Activated CD8-positive, alpha-beta memory T cell treated with anti-CD3 and anti-CD28 coated beads, Interleukin-2, amount 50 U/mL, for 48 hours (primary cell): ENCODE results near the gene OR51B4.
"Not testable (repeated sequence)": the region's sequence is repeated elsewhere in the genome, so short reads cannot be mapped to it uniquely, and the experiment has no call there.

Source experiments
- DNase-seq: peaks from one replicate; pipeline ENCODE4 v3.0.0-alpha.2; 2020

OR51B4 gene, protein sequence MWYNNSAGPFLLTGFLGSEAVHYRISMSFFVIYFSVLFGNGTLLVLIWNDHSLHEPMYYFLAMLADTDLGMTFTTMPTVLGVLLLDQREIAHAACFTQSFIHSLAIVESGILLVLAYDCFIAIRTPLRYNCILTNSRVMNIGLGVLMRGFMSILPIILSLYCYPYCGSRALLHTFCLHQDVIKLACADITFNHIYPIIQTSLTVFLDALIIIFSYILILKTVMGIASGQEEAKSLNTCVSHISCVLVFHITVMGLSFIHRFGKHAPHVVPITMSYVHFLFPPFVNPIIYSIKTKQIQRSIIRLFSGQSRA

DNA sequence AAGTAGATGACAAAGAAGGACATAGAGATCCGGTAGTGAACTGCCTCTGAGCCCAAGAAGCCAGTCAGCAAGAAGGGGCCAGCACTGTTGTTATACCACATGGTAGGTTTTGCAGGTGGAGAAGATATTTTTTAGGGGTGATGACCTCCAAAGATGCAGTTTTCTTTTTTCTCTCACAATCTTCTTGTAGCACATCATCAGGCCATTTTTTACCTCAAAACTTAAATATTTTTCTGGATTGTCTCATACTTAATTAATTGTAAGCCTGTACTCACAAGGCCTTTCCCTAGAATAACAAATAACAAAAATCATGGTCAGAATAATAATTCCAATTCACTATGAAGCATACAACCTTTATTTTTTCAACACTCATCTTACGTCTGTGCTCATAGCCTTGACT, at the start of gene OR51B4:
OR51B4 (minus strand) TSS at position 101 of the 400 bp plus-strand sequence; CDS start at position 101, 0 bp downstream.
- DNase-seq = no peak

DNA sequence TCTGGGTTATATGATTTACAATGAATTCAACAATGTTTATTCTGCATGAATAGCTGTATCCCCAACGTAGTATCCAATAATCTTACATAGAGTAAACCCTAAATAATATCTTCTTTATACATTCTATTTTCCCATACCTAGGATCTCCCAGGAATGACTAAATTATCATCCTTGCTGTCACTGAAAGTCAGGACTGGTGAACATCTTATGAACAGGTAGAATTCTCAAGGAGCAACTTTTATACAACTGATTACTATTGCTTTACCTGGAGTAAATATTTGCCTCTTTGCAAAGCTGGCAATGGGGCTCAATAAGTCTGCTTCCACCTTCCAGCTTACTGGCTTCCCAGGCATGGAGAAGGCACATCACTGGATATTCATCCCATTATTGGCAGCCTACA, 49.5 kb upstream of the OR51B4 start, which contains the start of gene OR51B6:
OR51B6 (plus strand) TSS at position 301 of the 400 bp plus-strand sequence; CDS start at position 301, 0 bp downstream.
- DNase-seq = no peak

DNA sequence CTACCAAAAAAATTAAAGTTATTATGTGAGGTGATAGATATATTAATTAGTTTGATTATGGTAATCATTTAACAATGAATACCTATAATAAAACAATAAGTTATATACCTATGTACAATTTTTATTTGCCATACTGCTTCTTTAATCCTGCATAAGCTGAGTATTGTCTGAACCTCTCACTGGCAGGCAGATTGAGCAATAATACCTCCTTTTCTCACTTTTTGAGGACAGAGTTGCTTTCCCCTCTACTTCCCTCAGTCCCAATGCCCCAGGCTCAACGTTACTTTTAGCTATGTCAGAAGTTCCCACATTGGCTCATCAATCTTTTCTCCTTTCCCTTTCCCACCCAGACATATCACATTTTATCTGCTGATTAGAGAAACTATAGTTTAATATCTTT, 47.8 kb upstream of the OR51B4 start:
- DNase-seq = no peak

DNA sequence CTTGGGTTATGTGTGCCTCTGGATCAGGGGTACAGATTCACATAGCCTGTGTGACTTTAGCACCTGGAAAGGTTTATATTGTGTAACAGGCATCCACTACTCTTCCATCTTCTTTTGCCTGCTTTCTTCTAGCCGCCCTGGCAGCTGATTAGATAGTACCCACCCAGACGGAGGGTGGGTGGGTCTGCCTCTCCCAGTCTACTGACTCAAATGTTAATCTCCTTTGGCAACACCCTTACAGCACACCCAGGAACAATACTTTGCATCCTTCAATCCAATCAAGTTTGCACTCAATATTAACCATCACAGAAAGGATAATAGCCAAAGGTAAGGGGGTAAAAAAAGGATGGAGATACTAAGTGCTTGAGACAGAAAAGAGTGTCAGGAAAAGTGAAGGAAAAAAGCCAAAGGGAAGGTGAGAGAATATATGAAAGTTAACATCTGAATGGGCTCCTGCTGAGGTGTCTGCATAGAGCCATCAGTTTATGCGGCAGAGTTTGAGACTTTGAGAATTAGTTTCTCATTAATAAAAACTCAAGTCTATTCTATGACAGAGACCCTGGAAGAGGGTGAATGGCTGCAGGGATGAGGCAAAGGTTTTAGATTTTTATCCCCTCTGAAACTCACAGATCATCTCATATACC, 46.9 kb upstream of the OR51B4 start:
- no peak for DNase-seq

DNA sequence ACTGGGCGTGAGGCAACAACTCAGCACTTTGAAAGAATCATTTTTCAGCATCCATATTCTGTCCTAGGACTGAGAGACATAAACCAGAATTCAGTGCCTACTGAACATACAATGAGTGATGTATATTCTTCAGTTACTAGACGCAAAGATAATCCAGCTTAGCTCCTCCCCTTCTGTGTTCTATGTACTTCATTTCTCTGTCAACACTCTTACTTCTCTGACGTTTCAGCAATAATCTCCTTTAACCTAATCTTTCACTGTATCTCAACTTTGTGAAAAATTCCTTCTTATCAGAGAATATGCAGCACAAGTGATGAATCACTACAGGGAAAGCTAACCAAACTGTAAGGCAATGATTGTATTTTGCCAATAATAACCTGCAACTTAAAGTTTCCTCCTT, 44.1 kb upstream of the OR51B4 start:
- DNase-seq = no peak

DNA sequence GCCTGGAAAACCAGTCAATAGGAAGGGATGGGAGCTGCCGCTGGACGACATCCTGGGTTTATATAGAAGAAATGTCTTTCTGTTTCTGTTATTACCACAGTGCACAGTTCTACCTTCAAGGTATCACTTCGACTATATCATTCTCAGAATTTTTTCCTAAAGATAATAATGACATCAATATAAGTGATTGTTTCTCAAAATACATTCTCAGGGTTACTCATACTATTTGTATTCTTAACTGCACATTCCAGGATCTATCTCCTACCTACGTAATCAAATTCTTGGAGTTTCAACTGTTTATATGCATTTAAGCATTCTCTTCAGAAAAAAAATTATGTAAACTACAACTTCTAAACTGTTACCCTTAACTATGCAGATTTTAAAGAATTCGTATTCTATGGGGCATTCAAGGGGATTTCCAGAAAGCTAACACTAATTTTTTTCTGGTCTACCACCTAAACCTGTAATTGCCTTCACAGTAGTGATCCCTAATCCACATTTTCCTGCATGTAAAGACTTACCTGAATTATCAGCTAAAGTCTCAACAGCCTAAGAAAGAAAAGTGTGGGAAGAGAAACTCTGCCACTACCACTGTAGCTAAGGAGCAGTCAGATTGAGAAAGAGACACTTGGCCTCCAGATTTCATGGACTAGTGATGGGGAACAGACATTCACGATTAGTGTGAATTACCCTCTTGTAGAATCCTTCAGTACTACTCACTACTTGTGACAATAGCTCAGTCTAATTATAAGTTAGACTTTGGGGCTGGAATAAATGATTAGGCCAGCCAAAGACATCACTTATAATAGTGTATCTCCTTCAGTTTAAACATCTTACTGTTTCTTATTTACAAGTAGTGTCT, 42.0 kb upstream of the OR51B4 start, which contains the start of gene OR51B5:
OR51B5 (minus strand) TSS at position 51 of the 862 bp plus-strand sequence; CDS start at position 51, 0 bp downstream.
- no peak for DNase-seq

DNA sequence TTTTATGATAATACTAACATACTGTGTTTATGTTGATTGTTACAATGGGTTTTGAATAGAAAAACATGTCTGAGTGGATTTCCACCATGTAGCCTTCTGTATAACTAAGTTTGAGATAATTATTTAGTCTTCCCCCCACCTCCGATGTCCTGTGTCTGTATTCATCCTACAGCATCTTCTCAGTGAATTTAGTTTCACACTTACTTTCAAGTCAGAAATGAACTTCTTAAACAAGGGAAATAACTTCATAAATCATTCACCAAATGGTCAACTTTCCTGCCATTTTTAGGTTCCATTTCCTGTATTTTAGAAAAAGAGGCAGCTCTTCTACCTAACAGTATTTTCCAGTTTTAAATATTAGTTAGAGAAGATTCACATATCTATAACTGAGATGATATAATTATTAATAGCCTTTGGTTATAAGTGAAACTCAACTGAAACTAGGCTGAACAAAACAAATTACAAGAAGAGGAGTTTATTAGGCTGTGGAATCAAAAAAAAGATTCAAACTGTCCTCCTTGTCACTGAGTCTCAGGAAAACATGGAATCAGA, 38.1 kb upstream of the OR51B4 start:
- no peak for DNase-seq

DNA sequence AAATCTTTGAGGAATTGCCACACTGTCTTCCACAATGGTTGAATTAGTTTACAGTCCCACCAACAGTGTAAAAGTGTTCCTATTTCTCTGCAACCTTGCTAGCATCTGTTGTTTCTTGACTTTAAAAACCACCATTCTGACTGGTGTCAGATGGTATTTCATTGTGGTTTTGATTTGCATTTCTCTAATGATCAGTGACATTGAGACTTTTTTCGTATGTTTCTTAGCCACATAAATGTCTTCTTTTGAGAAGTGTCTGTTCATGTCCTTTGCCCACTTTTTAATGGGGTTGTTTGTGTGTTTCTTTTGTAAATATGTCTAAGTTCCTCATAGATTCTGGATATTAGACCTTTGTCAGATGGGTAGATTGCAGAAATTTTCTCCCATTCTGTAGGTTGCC, 35.5 kb upstream of the OR51B4 start:
- not testable (repeated sequence) for DNase-seq

DNA sequence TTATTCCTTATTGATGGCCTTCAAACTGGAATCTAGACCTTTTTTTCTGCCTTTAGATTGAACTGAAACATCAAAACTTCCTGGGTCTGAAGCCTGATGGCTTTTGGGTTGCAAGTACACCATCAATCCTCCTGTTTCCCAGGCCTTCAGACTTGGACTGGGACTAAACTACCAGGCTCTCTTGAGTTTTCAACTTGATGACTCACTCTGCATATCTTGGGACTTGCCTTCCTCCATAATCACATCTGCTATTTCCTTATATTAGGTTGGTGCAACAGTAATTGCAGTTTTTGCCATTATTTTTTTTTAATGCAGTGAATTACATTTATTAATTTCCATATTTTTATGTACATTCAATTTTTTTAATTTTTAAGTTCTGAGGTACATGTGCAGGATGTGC, 34.6 kb upstream of the OR51B4 start:
- no peak for DNase-seq

DNA sequence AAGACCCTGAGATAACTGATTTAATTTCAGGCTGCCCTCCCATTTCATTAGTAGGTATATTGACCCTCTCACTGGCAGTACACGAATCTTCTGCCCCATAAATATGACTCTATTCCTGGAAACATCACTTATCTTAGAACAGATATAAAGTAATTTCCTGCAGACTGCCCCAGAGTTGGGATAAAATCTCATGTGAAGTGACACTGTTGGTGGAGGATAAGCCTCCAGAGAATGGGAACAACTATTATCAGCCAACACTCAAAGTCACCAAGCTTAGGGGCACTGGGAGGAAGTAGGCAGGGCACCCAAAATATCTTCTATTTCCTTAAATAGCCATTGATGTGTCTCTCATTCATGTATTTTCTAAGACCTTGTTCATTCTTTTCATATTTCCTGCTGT, 33.4 kb upstream of the OR51B4 start:
- no peak for DNase-seq

DNA sequence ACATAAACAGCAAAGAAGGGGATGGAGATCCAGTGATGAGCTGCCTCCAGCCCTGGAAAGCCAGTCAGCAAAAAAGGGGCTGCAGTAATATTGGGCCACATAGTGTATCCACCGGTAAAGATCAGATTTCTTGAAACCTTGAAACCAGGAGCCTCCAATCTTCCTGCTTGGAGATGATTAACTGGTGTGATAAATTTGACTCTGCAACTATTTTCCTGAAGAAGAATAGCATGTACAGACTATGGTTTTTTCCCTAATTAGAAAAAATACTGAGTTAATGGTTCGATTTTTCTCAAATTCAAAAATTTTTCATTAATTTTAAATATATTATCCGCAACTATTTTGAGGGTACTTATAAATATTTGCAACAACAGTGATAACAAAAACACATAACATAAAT, 22.5 kb upstream of the OR51B4 start, which contains the start of gene OR51B2:
OR51B2 (minus strand) TSS at position 101 of the 400 bp plus-strand sequence; CDS start at position 101, 0 bp downstream.
- DNase-seq = no peak

DNA sequence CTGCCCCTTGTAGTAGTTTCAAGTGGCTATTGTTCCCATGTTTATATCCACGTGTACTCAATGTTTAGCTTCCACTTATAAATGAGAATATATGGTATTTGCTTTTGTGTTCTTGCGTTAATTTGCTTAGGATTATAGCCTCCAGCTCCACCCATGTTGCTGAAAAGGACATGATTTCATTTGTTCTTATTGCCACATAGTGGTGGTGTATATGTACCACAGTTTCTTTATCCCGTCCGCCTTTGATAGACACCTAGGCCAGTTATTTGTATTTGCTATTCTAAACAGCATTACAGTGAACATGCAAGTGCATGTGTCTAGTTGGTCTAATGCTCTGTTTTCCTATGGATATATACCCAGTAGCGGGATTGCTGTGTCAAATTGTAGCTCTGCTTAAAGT, 15.5 kb upstream of the OR51B4 start:
- DNase-seq = no peak

DNA sequence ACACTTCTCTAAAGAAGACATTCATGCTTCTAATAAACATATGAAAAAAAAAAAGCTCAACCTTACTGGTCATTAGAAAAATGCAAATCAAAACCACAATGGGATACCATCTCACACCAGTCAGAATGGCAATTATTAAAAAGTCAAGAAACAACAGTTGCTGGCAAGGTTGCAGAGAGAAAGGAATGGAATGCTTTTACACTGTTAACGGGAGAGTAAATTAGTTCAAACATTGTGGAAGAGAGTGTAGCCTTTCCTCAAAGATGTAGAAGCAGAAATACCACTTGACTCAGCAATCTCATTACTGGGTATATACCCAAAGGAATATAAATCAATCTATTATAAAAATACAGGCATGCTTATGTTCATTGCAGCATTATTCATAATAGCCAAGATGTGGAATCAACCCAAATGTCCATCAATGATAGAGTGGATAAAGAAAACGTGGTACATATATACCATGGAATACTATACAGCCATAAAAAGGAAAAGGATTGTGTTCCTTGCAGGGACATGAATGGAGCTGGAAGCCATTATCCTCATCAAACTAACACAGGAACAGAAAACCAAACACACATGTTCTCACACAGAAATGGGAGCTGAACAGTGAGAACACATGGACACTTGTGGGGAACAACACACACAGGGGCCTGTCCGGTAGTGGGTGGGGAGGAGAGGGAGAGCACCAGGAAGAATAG, 11.7 kb upstream of the OR51B4 start:
- DNase-seq = not testable (repeated sequence)

DNA sequence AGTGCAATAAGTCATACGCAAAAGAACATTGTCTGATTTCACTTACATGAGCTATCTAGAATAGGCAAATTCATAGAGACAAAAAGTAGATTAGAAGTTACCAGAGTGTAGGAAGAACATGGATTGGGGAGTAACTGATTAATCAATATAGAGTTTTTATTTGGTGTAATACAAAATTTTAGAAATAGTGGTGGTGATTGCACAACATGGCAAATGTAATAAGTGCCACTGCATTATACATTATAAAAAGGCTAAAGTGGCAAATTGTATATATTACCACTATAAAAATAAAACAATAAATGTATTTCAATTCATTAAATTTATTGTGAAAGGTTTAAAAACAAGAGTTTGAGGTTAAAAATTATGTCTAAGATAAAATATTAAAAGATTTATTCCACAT, 8.7 kb upstream of the OR51B4 start:
- DNase-seq = no peak

DNA sequence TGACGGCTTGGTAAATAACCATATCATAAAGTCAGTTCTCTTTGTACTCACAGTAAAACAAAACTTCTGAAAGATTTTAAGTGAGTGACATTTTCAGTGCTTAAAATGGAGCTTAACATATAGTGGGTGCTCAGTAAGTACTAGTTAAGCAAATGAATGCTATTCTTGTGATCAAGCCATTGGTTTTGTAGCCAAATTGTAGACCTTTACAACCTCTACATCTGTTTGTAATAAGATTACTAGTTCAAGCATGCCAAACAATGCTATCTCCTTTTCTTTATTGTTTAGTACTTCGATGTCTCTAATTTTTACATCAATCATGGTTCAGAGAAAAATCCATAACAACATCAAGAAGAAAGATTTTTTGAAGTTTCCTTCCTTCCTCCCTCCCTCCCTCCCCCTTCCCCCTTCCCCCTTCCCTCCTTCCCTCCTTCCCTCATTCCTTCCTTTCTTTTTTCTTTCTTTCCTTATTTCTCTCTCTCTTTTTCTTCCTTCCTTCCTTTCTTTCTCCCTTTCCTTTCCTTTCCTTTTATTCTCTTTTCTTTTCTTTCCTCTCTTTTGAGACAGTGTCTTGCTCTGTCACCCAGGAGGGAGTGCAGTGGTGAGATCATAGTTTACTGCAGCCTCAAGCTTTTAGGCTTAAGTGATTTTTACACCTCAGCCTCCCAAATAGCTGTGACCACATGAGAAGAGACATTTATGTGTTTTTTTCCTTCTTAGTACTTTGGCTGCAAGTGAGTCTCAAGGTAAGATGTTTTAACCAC, 5.7 kb upstream of the OR51B4 start:
- no peak for DNase-seq

DNA sequence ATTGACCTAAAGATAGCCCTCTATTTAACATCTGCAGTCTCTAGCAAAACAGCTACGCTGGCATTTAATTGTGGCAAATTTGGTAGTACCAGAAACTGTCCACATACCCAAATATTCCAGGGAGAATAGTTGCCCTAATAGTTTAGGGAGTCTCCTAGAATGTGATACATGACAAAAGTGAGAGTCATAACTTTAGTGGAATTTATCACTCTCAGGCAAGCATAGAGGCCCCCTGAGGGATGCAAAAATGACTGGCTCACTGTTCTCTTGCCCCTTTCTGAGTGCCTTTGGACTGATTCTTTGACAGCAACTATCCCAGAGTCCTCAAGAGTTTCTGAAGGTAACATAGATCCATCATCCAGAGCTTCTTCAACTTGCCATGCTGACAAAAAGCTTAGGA, 2.3 kb upstream of the OR51B4 start:
- DNase-seq = no peak

DNA sequence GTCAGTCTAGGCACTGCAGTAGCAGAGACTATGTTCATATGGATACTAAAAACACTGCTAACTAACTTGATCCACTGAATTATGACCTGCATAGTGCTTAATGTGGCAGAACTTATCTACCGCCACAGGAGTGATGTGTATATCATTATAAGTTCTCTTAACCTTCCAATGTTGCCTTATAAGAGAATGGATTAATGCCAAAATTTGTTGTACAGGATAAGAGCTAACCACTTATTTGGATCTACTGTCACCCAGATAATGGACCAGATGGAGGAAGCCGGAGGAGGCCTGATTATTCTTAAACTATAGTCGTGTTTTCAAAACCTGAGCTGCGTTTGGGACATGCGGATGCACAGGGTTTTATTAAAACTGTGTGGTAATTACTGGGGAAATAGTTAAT, 1.9 kb upstream of the OR51B4 start:
- no peak for DNase-seq

DNA sequence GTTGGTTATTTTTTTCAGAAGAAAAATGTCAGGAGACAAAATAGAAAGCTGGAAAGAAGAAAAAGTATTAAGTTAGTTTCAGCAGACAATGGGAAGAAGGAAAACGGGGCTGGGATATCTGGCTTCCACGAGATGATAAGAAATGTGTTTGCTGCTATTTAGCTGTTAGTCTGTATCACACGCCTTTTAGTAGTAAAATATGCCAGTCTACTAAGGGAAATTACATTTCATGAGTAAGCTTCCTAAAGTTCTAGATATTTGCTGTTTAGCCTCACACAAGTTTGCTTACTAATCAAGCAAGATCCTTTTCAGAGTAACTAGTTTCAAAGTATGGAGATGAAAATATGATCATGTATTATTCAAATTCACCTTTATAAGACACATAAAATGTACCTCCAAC, 1.5 kb downstream of the OR51B4 start:
- no peak for DNase-seq

DNA sequence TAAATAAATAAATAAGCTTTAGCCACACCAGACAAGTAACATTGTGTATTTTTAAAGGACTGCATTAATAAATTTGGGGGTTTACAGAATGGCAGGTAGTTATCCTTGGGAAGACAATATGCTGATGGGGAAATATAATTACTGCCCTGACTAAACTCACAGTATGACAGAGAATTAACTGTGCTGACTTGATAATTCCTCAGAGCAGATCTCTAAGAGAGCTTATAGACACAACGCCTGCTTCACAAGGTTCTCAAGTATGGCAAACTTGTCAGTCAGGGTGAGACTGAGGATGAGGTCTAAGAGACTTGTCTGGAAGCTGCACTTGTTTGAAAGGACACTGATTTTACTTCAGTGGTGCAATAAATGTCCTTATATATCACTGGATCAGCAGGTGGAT, 3.3 kb downstream of the OR51B4 start:
- DNase-seq = no peak

DNA sequence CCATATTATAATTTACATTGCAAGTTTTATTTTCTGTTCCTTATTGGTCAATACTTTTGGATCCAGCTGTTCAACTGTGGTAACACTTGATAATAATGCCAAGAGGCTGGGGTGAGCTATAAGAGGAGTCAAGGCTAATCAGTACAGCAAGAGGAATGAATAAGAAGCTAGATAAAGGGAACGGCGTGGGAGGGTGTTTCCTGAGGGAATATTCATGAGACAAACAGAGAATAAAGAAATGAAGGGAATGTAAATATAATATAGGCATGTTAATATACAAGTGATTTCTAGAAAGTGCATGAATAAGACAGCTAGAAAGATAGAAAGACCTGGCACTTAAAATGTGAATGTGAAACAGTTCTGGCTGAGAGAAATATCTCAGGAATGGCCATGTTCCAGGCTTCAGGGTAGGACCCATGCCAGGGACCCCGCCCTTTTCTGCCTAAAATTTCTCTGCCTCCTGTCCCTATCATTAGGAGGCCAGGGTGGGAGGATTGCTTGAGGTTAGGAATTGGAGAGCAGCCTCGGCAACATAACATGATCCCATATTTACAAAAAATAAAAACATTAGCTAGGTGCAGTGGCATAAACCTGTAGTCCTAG, 3.9 kb downstream of the OR51B4 start:
- no peak for DNase-seq

DNA sequence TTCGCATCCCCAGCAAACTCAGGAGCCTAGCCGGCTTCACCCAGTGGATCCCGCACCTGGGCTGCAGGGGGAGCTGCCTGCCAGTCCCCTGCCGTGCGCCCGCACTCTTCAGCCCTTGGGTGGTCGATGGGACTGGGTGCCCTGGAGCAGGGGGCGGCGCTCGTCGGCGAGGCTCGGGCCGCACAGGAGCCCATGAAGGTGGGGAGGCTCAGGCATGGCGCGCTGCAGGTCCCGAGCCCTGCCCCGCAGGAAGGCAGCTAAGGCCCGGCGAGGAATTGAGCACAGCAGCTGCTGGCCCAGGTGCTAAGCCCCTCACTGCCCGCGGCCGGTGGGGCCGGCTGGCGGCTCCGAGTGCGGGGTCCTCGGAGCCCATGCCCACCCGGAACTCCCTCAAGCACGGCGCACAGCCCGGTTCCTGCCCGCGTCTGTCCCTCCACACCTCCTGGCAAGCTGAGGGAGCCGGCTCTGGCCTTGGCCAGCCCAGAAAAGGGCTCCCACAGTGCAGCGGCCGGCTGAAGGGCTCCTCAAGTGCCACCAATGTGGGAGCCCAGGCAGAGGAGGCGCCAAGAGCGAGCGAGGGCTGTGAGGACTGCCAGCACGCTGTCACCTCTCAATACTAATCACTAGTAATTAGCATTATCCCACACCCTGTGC, 7.3 kb downstream of the OR51B4 start:
- DNase-seq = not testable (repeated sequence)
